ENCODE data around the gene LRRC1. TPM values are rescaled to one million over a fixed set of nuclear protein-coding genes. Genes with fewer than 3 reads are reported as not detected.

Gene LRRC1
- total RNA-seq, 1 experiment from 2014 or later = 10.3 TPM

- no peaks in the 10 kb centered on the region for H3K27me3 Mint-ChIP-seq (ENCODE audit: low read depth)
- no peak overlapping the region for H3K56ac ChIP-seq (ENCODE audit: insufficient read length, low read depth, low read length)
These were observed 66.7 kb downstream of the LRRC1 start for GRCh38 chr6:53861518-53861917.

More at GRCh38 chr6:53861518-53861917, 66.7 kb downstream of the LRRC1 start:
- no peak overlapping the region for H3K4ac ChIP-seq (ENCODE audit: low read depth, low read length)
- no peak overlapping the region for H3K4me2 ChIP-seq (ENCODE audit: insufficient read depth, insufficient read length, low read length)
- H3K79me2 ChIP-seq (ENCODE audit: insufficient read depth, low read length) = no peaks in the 10 kb centered on the region
- H3K4me1 ChIP-seq (ENCODE audit: insufficient read depth, low read length) = no peaks in the 10 kb centered on the region
- H3K9ac ChIP-seq (ENCODE audit: extremely low read depth, insufficient read length, low read length) = no peak overlapping the region
- H3K36me3 Mint-ChIP-seq (ENCODE audit: insufficient read depth in 1 of 3, low read depth in 3 of 3) = no peaks in the 10 kb centered on the region
- H4K5ac ChIP-seq (ENCODE audit: insufficient read length, low read depth, low read length) = no peak overlapping the region
- no peak overlapping the region for H2BK12ac ChIP-seq (ENCODE audit: insufficient read length, low read depth, low read length)
- H2AK5ac ChIP-seq (ENCODE audit: insufficient read length, low read length) = no peak overlapping the region
- peaks cover 3% of the 10 kb centered on the region for H4K20me1 ChIP-seq (ENCODE audit: control insufficient read depth, insufficient read depth, insufficient read length)
- H2BK5ac ChIP-seq (ENCODE audit: insufficient read length, low read length) = no peak overlapping the region
- no peak overlapping the region for H3K4me3 Mint-ChIP-seq
- no peak overlapping the region for H2BK120ac ChIP-seq (ENCODE audit: low read depth, low read length, poor library complexity, severe bottlenecking)
- no peaks in the 10 kb centered on the region for H3K9me3 ChIP-seq (ENCODE audit: control insufficient read depth, low read depth, low read length)
- no peak overlapping the region for H2BK20ac ChIP-seq (ENCODE audit: low read depth, low read length, poor library complexity, severe bottlenecking)
- H3K4me1 Mint-ChIP-seq = peaks cover 19 to 25% of the 10 kb centered on the region in 2 experiments
- no peak overlapping the region for H3K18ac ChIP-seq (ENCODE audit: insufficient read length, low read depth, low read length)
- H3K27ac Mint-ChIP-seq = no peak overlapping the region; a peak in 1 of 7 replicates
- no CpG with 5 or more reads among the region's 3 CpGs for WGBS (ENCODE audit: extremely low coverage, insufficient read length, low lambda C conversion rate)
- H2BK15ac ChIP-seq (ENCODE audit: low read depth, low read length) = no peak overlapping the region
- no peak overlapping the region for H3K23ac ChIP-seq (ENCODE audit: insufficient read length, low read depth, low read length)
- H4K8ac ChIP-seq (replicated peaks; ENCODE audit: insufficient read length, low read depth, low read length) = no peak overlapping the region
- no peak overlapping the region for H3K27ac ChIP-seq (ENCODE audit: insufficient read length, low read depth, low read length)
- H3K79me1 ChIP-seq (ENCODE audit: insufficient read depth, low read depth, low read length, poor library complexity, severe bottlenecking) = peaks cover 6% of the 10 kb centered on the region
- no peak overlapping the region for H3K14ac ChIP-seq (ENCODE audit: insufficient read depth, low read length)
- TF ChIP-seq, protein P1, sequence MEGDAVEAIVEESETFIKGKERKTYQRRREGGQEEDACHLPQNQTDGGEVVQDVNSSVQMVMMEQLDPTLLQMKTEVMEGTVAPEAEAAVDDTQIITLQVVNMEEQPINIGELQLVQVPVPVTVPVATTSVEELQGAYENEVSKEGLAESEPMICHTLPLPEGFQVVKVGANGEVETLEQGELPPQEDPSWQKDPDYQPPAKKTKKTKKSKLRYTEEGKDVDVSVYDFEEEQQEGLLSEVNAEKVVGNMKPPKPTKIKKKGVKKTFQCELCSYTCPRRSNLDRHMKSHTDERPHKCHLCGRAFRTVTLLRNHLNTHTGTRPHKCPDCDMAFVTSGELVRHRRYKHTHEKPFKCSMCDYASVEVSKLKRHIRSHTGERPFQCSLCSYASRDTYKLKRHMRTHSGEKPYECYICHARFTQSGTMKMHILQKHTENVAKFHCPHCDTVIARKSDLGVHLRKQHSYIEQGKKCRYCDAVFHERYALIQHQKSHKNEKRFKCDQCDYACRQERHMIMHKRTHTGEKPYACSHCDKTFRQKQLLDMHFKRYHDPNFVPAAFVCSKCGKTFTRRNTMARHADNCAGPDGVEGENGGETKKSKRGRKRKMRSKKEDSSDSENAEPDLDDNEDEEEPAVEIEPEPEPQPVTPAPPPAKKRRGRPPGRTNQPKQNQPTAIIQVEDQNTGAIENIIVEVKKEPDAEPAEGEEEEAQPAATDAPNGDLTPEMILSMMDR (conservative IDR thresholded peaks at IDR 0.05) = no peak
- no peak overlapping the region for H4K91ac ChIP-seq (ENCODE audit: insufficient read length, low read depth, low read length)
- no peak for DNase-seq
- no peaks in the 10 kb centered on the region for H3K9me3 Mint-ChIP-seq
- H2AFZ ChIP-seq (ENCODE audit: low read length) = no peak overlapping the region
- H3K27me3 ChIP-seq (ENCODE audit: insufficient read depth, low read length) = no peaks in the 10 kb centered on the region
- H3T11ph ChIP-seq (ENCODE audit: low read length) = no peak overlapping the region
- H3K23me2 ChIP-seq (ENCODE audit: insufficient read length, low read depth, low read length, poor library complexity, severe bottlenecking) = no peaks in the 10 kb centered on the region

All from H9 (cell line).